HepG2 (cell line): ENCODE results near the gene EEF2. TPM values are rescaled to one million over a fixed set of nuclear protein-coding genes. Genes with fewer than 3 reads are reported as not detected.

Experiments used
- KDM4B ChIP-seq: sonication (generic); formaldehyde crosslinking; IDR thresholded peaks from 2 replicates; pipeline ENCODE4 v1.4.0; 2020; ENCODE audit warnings: missing genetic modification reagents
- ZNF558 ChIP-seq: sonication (generic); formaldehyde crosslinking; IDR thresholded peaks from 2 replicates; pipeline ENCODE4 v1.9.0; 2022; ENCODE audit warnings: mild to moderate bottlenecking, missing genetic modification reagents, borderline replicate concordance
- polyA plus RNA-seq, 8 experiments: library from polyadenylated mRNA; depleted of rRNA in 3 of 8; stranded (reverse) in 7 of 8; unstranded in 1 of 8; fragments of >200 nt; fragmentation: Illumina TruSeq in 4 of 8; extraction: Trizol in 4 of 8; gene quantifications; 2 replicates each; pipeline versions ENCODE4 v1.2.1 to v1.2.3, GENCODE V29; 2011 to 2016; ENCODE audit warnings: low read depth in 4 of 8, missing spikeins in 1 of 8, mixed read lengths in 1 of 8; ENCODE audit not compliant: insufficient read depth in 1 of 8
- total RNA-seq, 5 experiments: library from RNA; depleted of rRNA; stranded (reverse); fragments of >200 nt; fragmentation: Illumina TruSeq; extraction: Trizol; gene quantifications; 2 replicates each; pipeline ENCODE4 v1.2.3, GENCODE V29; 2016; ENCODE audit warnings: low read depth in 1 of 5
- TF ChIP-seq, protein P1 (sequence below): sonication (generic); formaldehyde crosslinking; IDR thresholded peaks from 2 replicates; pipeline ENCODE4 v1.4.0; 2020; ENCODE audit warnings: mild to moderate bottlenecking, missing genetic modification reagents, borderline replicate concordance
- TF ChIP-seq, protein P2 (sequence below): sonication (generic); formaldehyde crosslinking; IDR thresholded peaks from 2 replicates; pipeline ENCODE4 v1.9.0; 2021; ENCODE audit warnings: missing genetic modification reagents, borderline replicate concordance
- TF ChIP-seq, protein P3 (sequence below): sonication (generic); formaldehyde crosslinking; IDR thresholded peaks from 2 replicates; pipeline ENCODE4 v1.5.1; 2020; ENCODE audit warnings: mild to moderate bottlenecking, missing genetic modification reagents, moderate library complexity
- TF ChIP-seq, protein P4 (sequence below): sonication (generic); formaldehyde crosslinking; IDR thresholded peaks from 2 replicates; pipeline ENCODE4 v1.8.0; 2022; ENCODE audit warnings: mild to moderate bottlenecking, missing genetic modification reagents, borderline replicate concordance

EEF2 gene
- total and polyA plus RNA-seq, 2 of the 13 experiments (the other 11 are each of a cell fraction or from before 2014, with no cell fraction given): 1,441 to 1,777 TPM

DNA sequence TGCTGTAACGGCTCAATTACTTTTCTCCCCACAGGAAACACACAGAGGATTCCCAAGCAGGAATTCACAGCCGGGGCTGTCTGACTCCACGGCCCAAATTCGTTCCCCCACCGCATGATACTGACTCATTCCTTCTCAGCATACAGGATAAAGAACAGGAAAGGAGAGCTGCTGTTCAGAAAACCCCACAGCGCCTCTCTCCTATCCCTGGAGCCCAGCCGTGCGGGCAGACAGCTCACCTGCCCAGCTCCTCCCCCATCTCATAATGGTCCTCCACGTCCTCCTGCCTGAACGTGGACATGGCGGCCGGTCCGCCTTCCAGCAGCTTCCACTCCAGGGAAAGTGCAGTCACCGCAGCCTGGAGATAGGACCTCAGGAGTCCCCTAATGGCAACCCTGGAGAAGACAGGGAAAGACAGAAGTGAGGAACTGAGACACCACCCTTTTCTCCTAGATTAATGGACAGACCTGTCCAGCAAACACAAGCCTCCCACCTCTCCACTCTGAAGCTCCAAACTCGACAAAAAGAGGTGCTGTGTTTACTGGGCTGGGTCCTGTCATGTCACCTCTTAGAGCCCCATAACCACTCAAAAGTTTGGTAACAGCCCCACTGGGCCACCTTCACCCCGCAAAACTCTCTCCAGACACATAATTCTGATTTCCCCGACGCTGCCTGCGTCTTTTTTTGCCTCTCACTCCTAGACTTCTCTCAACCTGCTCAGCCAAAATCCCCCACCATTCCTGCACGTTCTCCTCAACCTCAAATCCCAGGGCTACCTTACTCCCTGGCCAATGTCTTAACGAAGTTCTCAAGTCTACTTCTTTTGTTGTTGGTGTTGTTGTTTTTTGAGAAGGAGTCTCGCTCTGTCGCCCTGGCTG is 15.6 kb downstream of the EEF2 start (continued):
- TF ChIP-seq, protein P1, sequence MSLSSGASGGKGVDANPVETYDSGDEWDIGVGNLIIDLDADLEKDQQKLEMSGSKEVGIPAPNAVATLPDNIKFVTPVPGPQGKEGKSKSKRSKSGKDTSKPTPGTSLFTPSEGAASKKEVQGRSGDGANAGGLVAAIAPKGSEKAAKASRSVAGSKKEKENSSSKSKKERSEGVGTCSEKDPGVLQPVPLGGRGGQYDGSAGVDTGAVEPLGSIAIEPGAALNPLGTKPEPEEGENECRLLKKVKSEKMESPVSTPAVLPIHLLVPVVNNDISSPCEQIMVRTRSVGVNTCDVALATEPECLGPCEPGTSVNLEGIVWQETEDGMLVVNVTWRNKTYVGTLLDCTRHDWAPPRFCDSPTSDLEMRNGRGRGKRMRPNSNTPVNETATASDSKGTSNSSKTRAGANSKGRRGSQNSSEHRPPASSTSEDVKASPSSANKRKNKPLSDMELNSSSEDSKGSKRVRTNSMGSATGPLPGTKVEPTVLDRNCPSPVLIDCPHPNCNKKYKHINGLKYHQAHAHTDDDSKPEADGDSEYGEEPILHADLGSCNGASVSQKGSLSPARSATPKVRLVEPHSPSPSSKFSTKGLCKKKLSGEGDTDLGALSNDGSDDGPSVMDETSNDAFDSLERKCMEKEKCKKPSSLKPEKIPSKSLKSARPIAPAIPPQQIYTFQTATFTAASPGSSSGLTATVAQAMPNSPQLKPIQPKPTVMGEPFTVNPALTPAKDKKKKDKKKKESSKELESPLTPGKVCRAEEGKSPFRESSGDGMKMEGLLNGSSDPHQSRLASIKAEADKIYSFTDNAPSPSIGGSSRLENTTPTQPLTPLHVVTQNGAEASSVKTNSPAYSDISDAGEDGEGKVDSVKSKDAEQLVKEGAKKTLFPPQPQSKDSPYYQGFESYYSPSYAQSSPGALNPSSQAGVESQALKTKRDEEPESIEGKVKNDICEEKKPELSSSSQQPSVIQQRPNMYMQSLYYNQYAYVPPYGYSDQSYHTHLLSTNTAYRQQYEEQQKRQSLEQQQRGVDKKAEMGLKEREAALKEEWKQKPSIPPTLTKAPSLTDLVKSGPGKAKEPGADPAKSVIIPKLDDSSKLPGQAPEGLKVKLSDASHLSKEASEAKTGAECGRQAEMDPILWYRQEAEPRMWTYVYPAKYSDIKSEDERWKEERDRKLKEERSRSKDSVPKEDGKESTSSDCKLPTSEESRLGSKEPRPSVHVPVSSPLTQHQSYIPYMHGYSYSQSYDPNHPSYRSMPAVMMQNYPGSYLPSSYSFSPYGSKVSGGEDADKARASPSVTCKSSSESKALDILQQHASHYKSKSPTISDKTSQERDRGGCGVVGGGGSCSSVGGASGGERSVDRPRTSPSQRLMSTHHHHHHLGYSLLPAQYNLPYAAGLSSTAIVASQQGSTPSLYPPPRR (CRISPR knock-in tag): no peak
- TF ChIP-seq, protein P2, sequence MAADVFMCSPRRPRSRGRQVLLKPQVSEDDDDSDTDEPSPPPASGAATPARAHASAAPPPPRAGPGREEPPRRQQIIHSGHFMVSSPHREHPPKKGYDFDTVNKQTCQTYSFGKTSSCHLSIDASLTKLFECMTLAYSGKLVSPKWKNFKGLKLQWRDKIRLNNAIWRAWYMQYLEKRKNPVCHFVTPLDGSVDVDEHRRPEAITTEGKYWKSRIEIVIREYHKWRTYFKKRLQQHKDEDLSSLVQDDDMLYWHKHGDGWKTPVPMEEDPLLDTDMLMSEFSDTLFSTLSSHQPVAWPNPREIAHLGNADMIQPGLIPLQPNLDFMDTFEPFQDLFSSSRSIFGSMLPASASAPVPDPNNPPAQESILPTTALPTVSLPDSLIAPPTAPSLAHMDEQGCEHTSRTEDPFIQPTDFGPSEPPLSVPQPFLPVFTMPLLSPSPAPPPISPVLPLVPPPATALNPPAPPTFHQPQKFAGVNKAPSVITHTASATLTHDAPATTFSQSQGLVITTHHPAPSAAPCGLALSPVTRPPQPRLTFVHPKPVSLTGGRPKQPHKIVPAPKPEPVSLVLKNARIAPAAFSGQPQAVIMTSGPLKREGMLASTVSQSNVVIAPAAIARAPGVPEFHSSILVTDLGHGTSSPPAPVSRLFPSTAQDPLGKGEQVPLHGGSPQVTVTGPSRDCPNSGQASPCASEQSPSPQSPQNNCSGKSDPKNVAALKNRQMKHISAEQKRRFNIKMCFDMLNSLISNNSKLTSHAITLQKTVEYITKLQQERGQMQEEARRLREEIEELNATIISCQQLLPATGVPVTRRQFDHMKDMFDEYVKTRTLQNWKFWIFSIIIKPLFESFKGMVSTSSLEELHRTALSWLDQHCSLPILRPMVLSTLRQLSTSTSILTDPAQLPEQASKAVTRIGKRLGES (CRISPR knock-in tag): no peak
- TF ChIP-seq, protein P3, sequence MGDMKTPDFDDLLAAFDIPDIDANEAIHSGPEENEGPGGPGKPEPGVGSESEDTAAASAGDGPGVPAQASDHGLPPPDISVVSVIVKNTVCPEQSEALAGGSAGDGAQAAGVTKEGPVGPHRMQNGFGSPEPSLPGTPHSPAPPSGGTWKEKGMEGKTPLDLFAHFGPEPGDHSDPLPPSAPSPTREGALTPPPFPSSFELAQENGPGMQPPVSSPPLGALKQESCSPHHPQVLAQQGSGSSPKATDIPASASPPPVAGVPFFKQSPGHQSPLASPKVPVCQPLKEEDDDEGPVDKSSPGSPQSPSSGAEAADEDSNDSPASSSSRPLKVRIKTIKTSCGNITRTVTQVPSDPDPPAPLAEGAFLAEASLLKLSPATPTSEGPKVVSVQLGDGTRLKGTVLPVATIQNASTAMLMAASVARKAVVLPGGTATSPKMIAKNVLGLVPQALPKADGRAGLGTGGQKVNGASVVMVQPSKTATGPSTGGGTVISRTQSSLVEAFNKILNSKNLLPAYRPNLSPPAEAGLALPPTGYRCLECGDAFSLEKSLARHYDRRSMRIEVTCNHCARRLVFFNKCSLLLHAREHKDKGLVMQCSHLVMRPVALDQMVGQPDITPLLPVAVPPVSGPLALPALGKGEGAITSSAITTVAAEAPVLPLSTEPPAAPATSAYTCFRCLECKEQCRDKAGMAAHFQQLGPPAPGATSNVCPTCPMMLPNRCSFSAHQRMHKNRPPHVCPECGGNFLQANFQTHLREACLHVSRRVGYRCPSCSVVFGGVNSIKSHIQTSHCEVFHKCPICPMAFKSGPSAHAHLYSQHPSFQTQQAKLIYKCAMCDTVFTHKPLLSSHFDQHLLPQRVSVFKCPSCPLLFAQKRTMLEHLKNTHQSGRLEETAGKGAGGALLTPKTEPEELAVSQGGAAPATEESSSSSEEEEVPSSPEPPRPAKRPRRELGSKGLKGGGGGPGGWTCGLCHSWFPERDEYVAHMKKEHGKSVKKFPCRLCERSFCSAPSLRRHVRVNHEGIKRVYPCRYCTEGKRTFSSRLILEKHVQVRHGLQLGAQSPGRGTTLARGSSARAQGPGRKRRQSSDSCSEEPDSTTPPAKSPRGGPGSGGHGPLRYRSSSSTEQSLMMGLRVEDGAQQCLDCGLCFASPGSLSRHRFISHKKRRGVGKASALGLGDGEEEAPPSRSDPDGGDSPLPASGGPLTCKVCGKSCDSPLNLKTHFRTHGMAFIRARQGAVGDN (CRISPR knock-in tag): peak; percentile 47
- TF ChIP-seq, protein P4, sequence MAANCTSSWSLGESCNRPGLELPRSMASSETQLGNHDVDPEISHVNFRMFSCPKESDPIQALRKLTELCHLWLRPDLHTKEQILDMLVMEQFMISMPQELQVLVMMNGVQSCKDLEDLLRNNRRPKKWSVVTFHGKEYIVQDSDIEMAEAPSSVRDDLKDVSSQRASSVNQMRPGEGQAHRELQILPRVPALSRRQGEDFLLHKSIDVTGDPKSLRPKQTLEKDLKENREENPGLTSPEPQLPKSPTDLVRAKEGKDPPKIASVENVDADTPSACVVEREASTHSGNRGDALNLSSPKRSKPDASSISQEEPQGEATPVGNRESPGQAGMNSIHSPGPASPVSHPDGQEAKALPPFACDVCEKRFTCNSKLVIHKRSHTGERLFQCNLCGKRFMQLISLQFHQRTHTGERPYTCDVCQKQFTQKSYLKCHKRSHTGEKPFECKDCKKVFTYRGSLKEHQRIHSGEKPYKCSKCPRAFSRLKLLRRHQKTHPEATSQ (CRISPR knock-in tag): no peak
- no peak for TF ChIP-seq KDM4B
- 0 out of 2 replicates have a peak, but pooled peaks have one; percentile 21 for TF ChIP-seq ZNF558 (CRISPR knock-in tag)
